K562 (cell line): Measurements from ENCODE around the gene BSCL2. TPM values are rescaled to one million over a fixed set of nuclear protein-coding genes. Genes with fewer than 3 reads are reported as not detected.
"Not testable (repeated sequence)": the region's sequence is repeated elsewhere in the genome, so short reads cannot be mapped to it uniquely, and the experiment has no call there.

Source experiments
- ATAC-seq: fragments of 200-7000 bp; cut with Tn5 transposase; 3 replicates; pipeline ENCODE4 v1.9.1; 2020; ENCODE audit warnings: moderate library complexity
- BruUV-seq: library from RNA; stranded (reverse); fragments of 400-500 nt; replicated peaks from 2 replicates; lab custom pipeline; 2021; lab: Mats Ljungman, UMichigan
- CTCF ChIA-PET: fragments of 300-600 bp; formaldehyde crosslinking; extraction: SDS; loops from one replicate; lab custom pipeline; 2021; ENCODE audit warnings: low intra/inter-chr PET ratio; lab: Yijun Ruan, JAX
- POLR2A ChIA-PET: fragments of 300-600, 350-650 bp; sonication (Branson Sonifier 250); formaldehyde crosslinking; extraction: SDS; loops from one replicate; lab custom pipeline; 2021; ENCODE audit warnings: antibody characterized with exemption, inconsistent platforms; lab: Yijun Ruan, JAX
- DNase-seq, 4 experiments: peaks; one replicate each; pipeline versions ENCODE4 v3.0.0 to v3.0.0-alpha.2; 2011 to 2018; ENCODE audit warnings: low spot score in 3 of 4, mixed read lengths in 3 of 4; ENCODE audit errors: extremely low read depth in 1 of 4
- FAIRE-seq: peaks from 2 replicates; lab custom pipeline; 2011; peaks lifted over from hg19 to GRCh38; lab: Jason Lieb, UNC
- H2AFZ ChIP-seq: 2 replicates; pipeline ENCODE4 v1.6.0; 2011; ENCODE audit warnings: low read depth, low read length, control low read depth, inconsistent platforms
- H3K27ac ChIP-seq: fragments of 200-600 bp; 3 replicates; pipeline ENCODE4 v1.8.0; 2011; ENCODE audit warnings: low read depth, mild to moderate bottlenecking, control low read depth, inconsistent platforms, low read length, moderate library complexity, mixed read lengths; ENCODE audit errors: extremely low read depth
- H3K27me3 ChIP-seq, 2 experiments: fragments of 300-600 bp in 1 of 2; 2 replicates in 1 of 2; 3 replicates in 1 of 2; pipeline versions ENCODE4 v1.6.0 to v1.8.0; 2011; ENCODE audit warnings: inconsistent platforms in 2 of 2, low read length in 2 of 2, mild to moderate bottlenecking in 1 of 2, mixed read lengths in 1 of 2, moderate library complexity in 1 of 2; ENCODE audit not compliant: control insufficient read depth in 2 of 2, insufficient read depth in 2 of 2
- H3K36me3 ChIP-seq: fragments of 300-600 bp; 3 replicates; pipeline ENCODE4 v1.8.0; 2011; ENCODE audit warnings: mild to moderate bottlenecking, low read length, inconsistent platforms; ENCODE audit not compliant: control insufficient read depth, insufficient read depth
- H3K4me1 ChIP-seq, 2 experiments: fragments of 200-600 bp in 1 of 2; replicated peaks in 1 of 2; 2 replicates in 1 of 2; 3 replicates in 1 of 2; pipeline versions ENCODE4 v1.5.1 to v1.8.0; 2011; ENCODE audit warnings: inconsistent platforms in 2 of 2, low read length in 2 of 2, mild to moderate bottlenecking in 1 of 2, mixed read lengths in 1 of 2, moderate library complexity in 1 of 2; ENCODE audit not compliant: control insufficient read depth in 2 of 2, insufficient read depth in 2 of 2
- H3K4me2 ChIP-seq: 2 replicates; pipeline ENCODE4 v1.6.1; 2011; ENCODE audit warnings: low read length, control low read depth, inconsistent platforms, mixed read lengths; ENCODE audit not compliant: insufficient read depth
- H3K4me3 ChIP-seq: fragments of 200-600 bp; sonication (generic), shearing (Covaris generic); 2 replicates; pipeline ENCODE4 v1.5.1; 2016; ENCODE audit warnings: control low read depth, inconsistent platforms
- H3K79me2 ChIP-seq: fragments of 200-600 bp; 3 replicates; pipeline ENCODE4 v1.8.0; 2011; ENCODE audit warnings: low read length, inconsistent platforms; ENCODE audit not compliant: control insufficient read depth, insufficient read depth
- H3K9ac ChIP-seq, 2 experiments: 2 replicates each; pipeline versions ENCODE4 v1.6.0 to v1.6.1; 2011; ENCODE audit warnings: low read depth in 2 of 2, low read length in 2 of 2, control low read depth in 1 of 2, inconsistent platforms in 1 of 2, mild to moderate bottlenecking in 1 of 2, mixed read lengths in 1 of 2; ENCODE audit not compliant: insufficient read depth in 1 of 2
- H3K9me1 ChIP-seq: one replicate; pipeline ENCODE4 v1.6.0; 2011; ENCODE audit warnings: inconsistent platforms, mild to moderate bottlenecking, low read length, moderate library complexity; ENCODE audit not compliant: control insufficient read depth, insufficient read depth
- H3K9me3 ChIP-seq: replicated peaks from 2 replicates; pipeline ENCODE4 v1.5.1; 2011; ENCODE audit warnings: low read depth, low read length, inconsistent platforms; ENCODE audit not compliant: control insufficient read depth, insufficient read depth
- H4K20me1 ChIP-seq: replicated peaks from 2 replicates; pipeline ENCODE4 v1.6.1; 2011; ENCODE audit warnings: low read length, inconsistent platforms, mixed read lengths; ENCODE audit not compliant: control insufficient read depth, insufficient read depth
- ATF3 ChIP-seq, 2 experiments: fragments of 450-650 bp in 1 of 2; sonication (generic) in 1 of 2; formaldehyde crosslinking in 1 of 2; IDR thresholded peaks in 1 of 2; conservative IDR thresholded peaks in 1 of 2; 2 replicates each; pipeline versions ENCODE4 v1.6.1 to v1.8.1; 2016 to 2023; ENCODE audit warnings: mild to moderate bottlenecking in 2 of 2, moderate library complexity in 2 of 2, inconsistent platforms in 1 of 2, missing genetic modification reagents in 1 of 2
- POLR2A ChIP-seq: fragments of 450-650 bp; conservative IDR thresholded peaks from 2 replicates; pipeline ENCODE4 v1.6.1; 2016
- RFX7 ChIP-seq: fragments of 250-450 bp; sonication (Bioruptor Pico); IDR thresholded peaks from 2 replicates; pipeline ENCODE4 v1.5.1; 2021; ENCODE audit warnings: mild to moderate bottlenecking
- VEZF1 ChIP-seq: fragments of 200-800 bp; sonication (Bioruptor generic); IDR thresholded peaks from 2 replicates; pipeline ENCODE4 v1.6.1; 2017; ENCODE audit warnings: missing genetic modification characterization, missing compliant biosample characterization
- ZFP36 ChIP-seq: fragments of 150-350 bp; IDR thresholded peaks from 2 replicates; pipeline ENCODE4 v1.6.1; 2018; ENCODE audit warnings: low read length, low read depth; ENCODE audit not compliant: partially characterized antibody
- WGBS: fragments of 100-300 bp; shearing (Covaris generic); methylation state at CpG from one replicate; pipeline ENCODE4 v1.1.6; 2016; ENCODE audit warnings: low coverage, mixed read lengths; ENCODE audit not compliant: insufficient coverage; ENCODE audit errors: missing lambda C conversion rate; 5-methylcytosine and 5-hydroxymethylcytosine counted together
- in situ Hi-C: fragments of 300-500 bp; cut with MboI; formaldehyde crosslinking; loops from 4 replicates; pipeline ENCODE4 v1.15.0; 2018; ENCODE audit warnings: inconsistent platforms, mixed read lengths
- intact Hi-C: fragments of 100-400 bp; cut with micrococcal nuclease; formaldehyde crosslinking; loops from 2 replicates; pipeline ENCODE4 v1.14.2; 2022
- polyA plus RNA-seq, 8 experiments: library from polyadenylated mRNA; depleted of rRNA in 4 of 8; stranded (reverse) in 5 of 8; unstranded in 3 of 8; fragments of >200 nt; fragmentation: Nextera tagmentation in 2 of 8; fragmentation: Illumina TruSeq in 1 of 8; extraction: Ambion mirVana in 2 of 8; extraction: Trizol in 1 of 8; gene quantifications; 2 replicates each; pipeline versions ENCODE4 v1.2.1 to v1.2.3, GENCODE V29; 2011 to 2014; ENCODE audit warnings: inconsistent platforms in 1 of 8, missing spikeins in 1 of 8
- total RNA-seq, 7 experiments: library from RNA; depleted of rRNA in 6 of 7; stranded (reverse); fragments of >200 nt in 6 of 7; fragmentation: Illumina TruSeq in 2 of 7; extraction: Trizol in 2 of 7; gene quantifications; 2 replicates each; pipeline versions ENCODE4 v1.2.1 to v1.2.3, GENCODE V29; 2011 to 2021; ENCODE audit warnings: low replicate concordance in 1 of 7

Gene BSCL2
- total and polyA plus RNA-seq, 9 of the 15 experiments (the other 6 are each of a cell fraction or from before 2014, with no cell fraction given), result 18.9 to 51.7 (median 35.2) TPM

GRCh38 chr11:62693624-62694023 is 13.6 kb downstream of the BSCL2 start:
- ATAC-seq, H3K4me1 ChIP-seq, H3K4me3 ChIP-seq, H3K9me3 ChIP-seq, H3K79me2 ChIP-seq, CTCF ChIA-PET, H3K4me2 ChIP-seq, H3K9ac ChIP-seq, H3K27ac ChIP-seq, FAIRE-seq, BruUV-seq, H2AFZ ChIP-seq, DNase-seq, H4K20me1 ChIP-seq, H3K9me1 ChIP-seq, H3K27me3 ChIP-seq: not testable (repeated sequence)
- 88% methylated on average over 1 of the region's 4 CpGs for WGBS
- peaks cover 42% of the 10 kb centered on the region for H3K36me3 ChIP-seq
- intact Hi-C loops, result loop anchor here (5.0 kb wide), 2 partner anchors 81 to 101 kb away; partner anchors contain the start of genes EML3, ROM1 and TUT1
- POLR2A ChIA-PET, result interaction anchor here (0.6 to 2.5 kb wide), 5 partner anchors 12 to 317 kb away, joined by 3 to 8 read pairs (median 4); partner anchors contain the start of genes C11orf98, CSKMT and UBXN1
- in situ Hi-C loops, result loop anchor here (5.0 kb wide), 1 partner anchor 301 kb away; no protein-coding TSS in a partner anchor

DNA sequence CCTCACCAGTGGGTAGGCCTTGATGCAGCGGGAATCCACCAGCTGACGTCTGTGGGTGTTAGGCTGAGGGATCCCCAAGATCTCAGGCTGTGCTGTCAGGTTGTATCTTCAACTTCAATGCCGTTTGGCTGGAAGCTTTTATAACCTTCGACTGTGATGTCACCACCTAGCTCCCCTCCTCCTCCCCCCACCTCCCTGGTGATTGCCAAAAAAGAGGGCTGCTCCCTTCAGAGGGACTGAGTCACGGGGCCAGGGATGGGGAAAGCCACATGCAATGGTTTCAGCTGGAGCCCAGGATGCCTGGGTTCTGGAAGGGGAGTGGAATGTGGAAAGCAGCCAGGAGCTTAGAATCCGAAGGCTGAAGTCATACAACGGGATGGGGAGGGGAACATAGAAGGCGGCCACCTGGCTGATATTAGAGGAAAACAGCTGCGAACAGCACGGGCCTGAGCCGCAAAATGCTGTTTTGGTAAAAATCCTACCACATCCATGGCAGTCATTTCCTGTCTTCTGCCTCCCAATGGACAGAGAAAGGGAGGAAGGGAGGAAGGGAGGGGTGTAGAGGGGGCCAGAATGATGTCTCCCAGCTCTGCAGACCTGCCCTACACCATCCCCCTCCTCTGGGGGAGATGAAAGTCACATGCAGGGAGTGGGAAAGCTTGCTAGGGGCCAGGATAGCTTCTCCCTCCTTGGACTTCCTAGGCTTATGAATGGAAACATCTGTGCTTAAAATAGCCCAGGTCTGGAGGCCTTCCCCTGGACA is 17.6 kb downstream of the BSCL2 start, which contains the start of gene LRRN4CL:
Gene LRRN4CL, minus strand, starts transcription at position 110 of the 763 bp plus-strand sequence. CDS start 1,022 bp downstream, outside the sequence.
- Histone ChIP-seq H2AFZ (no peak within 1 kb of the TSS), H3K36me3 (peaks cover 38% of the 10 kb centered on the region), H3K9me3 (no peaks in the 10 kb centered on the region), H4K20me1 (no peaks in the 10 kb centered on the region), H3K79me2 (no peaks in the 10 kb centered on the region), H3K4me1 (peaks cover 0 to 10% of the 10 kb centered on the region in 2 experiments; a peak in 3 of 5 replicates), H3K27ac (no peak within 1 kb of the TSS), H3K4me3 (no peak within 1 kb of the TSS), H3K9me1 (no peaks in the 10 kb centered on the region), H3K27me3 (no peaks in the 10 kb centered on the region), H3K4me2 (no peak within 1 kb of the TSS), H3K9ac (peak within 1 kb of the TSS in 1 of 2 experiments; percentile 72; a peak in 1 of 4 replicates)
- ATAC-seq, result peak; percentile 69
- in situ Hi-C loops (loop anchor here (5.0 kb wide), 1 partner anchor 297 kb away; no protein-coding TSS in a partner anchor), intact Hi-C loops (loop anchor here (5.0 kb wide), 2 partner anchors 77 to 97 kb away; partner anchors contain the start of genes EML3, ROM1 and TUT1)
- CTCF ChIA-PET, result no interaction called here
- WGBS, result 76% methylated on average over 8 of the region's 11 CpGs
- no TSS peak for BruUV-seq
- no peak for DNase-seq
- POLR2A ChIA-PET, result interaction anchor here (0.6 to 2.4 kb wide), 18 partner anchors 9 to 176 kb away, joined by 3 to 12 read pairs (median 4); partner anchors contain the start of genes BSCL2, C11orf98, CSKMT and GNG3
- FAIRE-seq, result no peak
- TF ChIP-seq VEZF1 (peak; percentile 25; the same call in 1 of the 2 replicates), ZFP36 (peak; percentile 59), ATF3 (IDR thresholded peaks at IDR 0.05) (peak; percentile 41), ATF3 (CRISPR knock-in tag; conservative IDR thresholded peaks at IDR 0.05) (no peak), RFX7 (no peak), POLR2A (peak; percentile 52)
